HG02938 (cell line): ENCODE measurements around the gene MAPKAP1.

Experiments used
- ATAC-seq: cut with Tn5 transposase; IDR thresholded peaks from one replicate; pipeline ENCODE4 v1.9.1; 2021; ENCODE audit warnings: mild to moderate bottlenecking, moderate library complexity; ENCODE audit not compliant: unreplicated experiment

Gene MAPKAP1

DNA sequence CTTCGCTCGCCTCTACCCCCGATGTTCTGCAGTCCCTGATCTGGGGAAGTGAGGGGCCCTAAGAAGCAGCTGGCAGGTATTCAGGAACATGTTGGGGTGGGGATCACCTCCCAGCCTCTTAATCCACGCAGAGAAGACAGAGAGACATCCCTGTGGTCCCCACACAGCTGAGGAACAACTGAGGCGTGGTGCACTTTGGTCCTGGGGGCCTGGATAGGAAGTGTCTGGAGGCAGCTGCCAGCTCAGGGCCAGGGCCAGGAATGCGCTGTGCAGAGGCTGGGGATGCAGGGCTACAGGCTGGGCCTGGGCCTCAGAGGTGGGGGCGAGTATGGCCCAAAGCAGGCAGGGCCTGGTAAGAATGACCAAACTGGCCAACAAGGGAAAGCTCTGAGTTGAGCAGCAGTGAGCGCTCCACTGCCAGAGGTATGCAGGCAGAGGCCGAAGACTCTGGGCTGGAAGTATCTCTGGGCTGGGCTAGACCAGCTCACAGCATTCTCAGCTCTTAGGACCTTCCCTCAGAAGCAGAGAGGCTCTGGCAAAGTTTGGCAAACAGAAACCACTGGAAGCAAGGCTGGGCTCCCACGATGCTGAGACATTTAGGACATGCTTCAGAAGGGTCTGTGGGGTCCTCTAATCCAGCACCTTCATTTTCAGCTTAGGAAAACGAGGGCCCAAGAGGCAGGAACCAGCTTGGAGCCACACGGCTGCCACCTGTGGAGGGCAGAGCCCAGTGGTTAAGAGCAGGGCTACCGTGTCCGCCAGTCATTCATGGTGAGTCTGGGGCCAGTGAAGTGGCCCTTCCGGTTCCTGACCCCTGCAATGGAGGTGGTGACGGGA, 271.0 kb downstream of the MAPKAP1 start:
- no peak for ATAC-seq

DNA sequence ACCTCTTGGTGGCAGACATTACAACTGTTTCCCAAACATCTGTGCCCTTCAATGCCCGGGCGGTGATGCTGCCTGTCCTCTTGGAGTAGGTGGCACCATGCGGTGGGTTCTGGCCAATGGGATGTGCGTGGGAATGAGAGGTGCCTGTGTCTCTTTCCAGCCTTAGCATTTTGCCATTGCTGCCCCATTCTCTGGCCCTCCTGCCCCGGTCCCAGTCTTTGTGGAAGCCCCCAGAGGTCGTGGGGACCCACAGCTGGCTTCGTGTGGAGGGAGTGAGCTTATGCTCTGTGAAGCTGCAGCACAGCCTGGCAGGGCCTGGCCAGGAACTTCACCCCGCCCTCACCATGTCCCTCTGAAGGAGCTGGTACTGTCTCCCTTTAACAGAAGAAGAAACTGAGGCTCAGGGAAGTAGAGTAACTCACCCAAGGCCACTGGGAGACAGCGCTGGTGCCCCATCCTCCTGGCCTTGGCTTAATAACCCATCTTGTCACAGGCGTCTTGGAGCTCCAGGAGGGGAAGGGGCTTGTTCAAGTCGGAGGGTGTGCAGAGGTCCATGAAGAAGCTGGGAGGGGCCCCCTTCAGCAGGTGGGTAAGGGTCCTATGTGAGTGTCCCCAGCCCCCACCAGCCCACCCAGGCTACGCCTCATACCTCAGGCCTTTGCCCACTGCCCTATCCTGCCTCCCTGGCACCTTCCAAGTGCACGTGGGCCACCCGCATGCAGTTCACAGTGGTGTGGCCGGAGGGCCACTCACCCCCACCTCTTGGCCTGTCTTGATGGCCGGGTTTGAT, 271.8 kb downstream of the MAPKAP1 start:
- no peak for ATAC-seq

DNA sequence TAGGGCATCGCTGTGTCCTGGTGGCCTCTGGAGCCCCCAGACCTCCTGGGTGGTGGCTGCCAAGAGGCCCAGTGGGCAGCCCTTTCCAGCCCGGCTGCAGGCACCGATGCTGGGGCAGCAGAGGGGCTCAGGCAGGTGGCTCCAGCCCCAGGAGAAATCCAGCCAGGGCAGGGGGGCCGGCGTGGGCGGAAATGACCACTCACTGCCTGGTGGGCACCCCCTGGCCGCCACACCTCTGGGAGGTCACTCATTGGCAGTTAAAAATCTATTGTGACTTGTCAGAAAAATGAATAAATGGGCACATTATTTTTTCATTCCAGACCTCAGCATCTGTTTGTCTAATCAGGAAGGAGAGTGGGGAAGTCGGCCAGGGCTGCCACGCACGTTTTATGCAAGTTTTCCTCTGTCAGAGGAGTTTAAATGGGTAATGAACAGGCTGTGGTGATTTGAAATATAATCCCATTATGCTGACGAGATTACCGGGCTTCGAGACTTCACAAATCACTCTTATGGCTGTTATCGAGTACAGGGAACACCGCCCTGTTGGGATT, 273.5 kb downstream of the MAPKAP1 start:
- ATAC-seq: no peak

DNA sequence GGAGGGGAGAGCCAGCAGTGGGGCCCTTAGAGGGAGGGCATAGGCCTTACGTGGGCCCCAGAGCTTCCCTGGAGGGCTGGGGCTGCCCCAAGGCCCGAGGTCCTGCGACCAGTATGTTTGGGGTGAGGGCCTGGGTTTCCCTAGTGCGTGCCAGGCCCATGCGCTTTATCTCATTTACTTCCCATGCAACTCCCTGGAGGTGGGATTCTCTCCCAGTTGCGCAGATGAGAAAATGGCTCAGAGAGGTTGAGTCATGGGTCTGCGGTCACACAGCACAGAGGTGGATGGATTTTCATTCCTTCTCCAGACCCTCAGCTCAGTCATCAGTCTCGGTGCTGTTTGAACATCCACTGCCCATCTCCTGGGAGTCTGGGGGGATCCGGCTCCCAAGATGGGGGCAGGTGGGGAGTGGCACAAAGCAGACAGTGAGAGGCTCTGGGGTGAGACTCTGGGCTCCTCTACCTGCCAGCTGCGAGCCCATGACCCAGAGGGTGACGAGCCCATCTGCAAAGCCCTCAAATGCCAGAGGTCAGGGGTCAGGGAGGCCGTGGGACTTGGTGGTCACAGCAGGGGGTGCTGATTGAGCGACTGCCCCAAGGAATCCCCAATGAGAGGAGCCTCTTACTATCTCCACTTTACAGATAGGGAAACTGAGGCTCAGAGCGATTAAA, 274.2 kb downstream of the MAPKAP1 start:
- no peak for ATAC-seq

- ATAC-seq: no peak
Observed at GRCh38 chr9:125431741-125432271, 275.2 kb downstream of the MAPKAP1 start.

DNA sequence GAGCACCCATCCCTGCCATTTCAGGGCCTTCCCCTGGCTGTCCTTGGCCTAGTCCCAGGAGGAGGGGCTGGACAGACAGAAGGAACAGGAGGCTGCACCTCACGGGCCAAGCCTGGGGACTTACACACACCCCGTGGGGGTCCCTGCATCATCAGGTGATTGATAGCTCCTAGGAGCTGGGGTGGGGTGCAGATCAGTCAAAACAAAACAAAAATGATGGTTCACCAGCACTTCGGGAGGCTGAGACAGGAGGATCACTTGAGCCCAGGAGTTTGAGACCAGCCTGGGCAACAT, 276.0 kb downstream of the MAPKAP1 start:
- no peak for ATAC-seq

DNA sequence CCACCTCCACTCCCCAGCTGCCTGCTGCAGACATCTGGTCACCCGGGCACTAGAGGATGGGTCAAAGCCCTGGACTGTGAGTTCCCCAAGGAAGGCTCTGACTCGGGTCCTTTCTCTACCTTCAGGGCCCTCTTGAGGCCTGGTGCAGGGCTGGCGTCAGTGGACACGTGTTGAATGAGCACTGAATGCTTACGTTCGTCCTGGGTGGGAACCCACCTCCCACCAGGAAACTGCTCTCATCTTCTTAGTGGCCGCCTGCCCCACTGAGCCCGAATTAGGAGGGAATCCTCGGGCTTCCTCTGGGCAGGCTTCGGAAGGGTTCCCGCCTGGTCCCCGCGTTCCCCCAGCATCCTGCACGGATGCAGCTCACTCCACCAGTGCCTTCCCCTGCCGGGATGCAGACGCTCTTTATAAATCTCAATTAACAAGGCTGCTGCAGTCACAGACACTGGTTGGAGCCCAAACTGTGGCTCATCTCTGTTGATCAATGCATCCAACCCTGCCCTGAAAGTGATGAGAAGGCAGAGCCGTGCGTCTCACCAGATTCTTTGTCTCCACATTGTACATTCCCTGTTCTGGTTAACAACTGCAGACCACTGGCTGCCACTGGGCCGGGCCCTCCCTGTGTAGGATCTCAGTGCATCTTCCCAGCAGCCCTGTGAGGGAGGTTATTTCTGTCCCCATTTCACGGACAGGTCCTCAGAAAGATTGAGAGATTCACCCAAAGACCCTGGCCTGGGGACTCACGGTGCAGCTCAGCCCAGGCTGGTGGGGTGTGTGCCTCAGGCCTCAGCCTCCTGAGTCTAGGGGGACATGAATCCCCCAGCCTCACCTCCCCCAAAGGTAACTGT, 276.6 kb downstream of the MAPKAP1 start:
- no peak for ATAC-seq

- ATAC-seq: no peak
Observed at GRCh38 chr9:125429476-125430160, 277.4 kb downstream of the MAPKAP1 start.

DNA sequence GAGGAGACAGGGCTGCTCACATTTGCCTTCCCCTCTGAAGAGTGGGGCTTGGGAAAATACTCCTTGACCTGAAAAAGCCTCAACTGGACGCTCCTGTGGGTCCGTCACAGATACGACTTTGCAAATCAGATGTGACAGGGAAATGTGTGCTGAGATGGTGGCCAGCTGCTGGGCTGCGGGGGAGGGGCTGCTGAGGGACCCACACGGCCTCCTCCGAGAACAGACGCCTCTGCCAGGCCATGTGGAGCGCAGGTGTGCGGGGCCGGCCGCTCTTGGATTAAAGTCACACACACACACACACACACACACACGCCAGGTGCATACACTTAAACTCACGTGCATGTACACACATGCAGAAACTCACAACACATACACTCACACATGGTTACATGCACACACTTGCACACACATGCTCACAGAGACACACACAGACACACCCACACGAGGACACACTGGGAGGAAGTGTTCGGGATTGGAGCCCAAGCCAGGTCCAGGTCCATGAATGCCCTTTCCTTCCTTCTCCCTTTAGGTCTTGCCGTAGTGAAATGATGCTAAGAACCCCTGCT, 278.0 kb downstream of the MAPKAP1 start:
- no peak for ATAC-seq

GRCh38 chr9:125428060-125428901, 278.7 kb downstream of the MAPKAP1 start:
- ATAC-seq: no peak

DNA sequence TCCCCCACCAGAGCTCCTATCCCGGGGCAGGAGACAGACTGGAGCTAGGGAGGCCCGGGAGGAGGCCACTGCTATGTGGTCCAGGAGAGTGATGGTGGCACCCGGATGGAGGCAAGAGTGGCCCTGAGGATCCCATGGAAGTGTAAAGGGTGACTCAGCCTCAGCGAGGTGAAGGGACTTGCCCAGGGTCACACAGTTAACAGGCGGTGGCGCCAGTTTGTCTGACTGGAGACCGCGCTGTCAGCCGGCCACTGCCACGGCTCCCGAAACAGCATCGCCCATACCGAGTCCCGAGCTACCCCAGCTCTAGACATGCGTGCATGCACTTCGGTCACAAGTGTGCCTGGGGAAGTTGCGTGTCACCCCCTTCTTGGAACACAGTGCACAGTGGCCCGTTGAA, 279.5 kb downstream of the MAPKAP1 start:
- no peak for ATAC-seq

DNA sequence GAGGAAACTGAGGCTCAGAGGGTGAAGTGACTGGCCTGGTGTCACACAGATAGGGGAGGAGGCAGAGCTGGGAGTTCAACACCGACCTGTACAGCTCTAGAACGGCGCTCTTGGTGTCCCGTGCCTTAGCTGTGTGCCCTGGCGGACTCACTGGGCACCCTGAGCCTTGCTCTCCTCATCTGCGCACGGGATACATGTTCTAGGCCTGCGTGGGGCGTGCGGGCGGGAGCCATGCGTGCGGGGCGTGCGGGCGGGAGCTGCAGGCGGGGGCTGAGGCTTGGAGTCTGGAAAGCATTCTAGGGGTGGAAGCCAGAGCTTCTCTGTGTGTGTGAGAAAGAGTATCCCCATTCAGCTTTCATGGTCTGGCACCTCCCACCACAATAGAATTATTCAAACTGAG, 280.1 kb downstream of the MAPKAP1 start:
- no peak for ATAC-seq

DNA sequence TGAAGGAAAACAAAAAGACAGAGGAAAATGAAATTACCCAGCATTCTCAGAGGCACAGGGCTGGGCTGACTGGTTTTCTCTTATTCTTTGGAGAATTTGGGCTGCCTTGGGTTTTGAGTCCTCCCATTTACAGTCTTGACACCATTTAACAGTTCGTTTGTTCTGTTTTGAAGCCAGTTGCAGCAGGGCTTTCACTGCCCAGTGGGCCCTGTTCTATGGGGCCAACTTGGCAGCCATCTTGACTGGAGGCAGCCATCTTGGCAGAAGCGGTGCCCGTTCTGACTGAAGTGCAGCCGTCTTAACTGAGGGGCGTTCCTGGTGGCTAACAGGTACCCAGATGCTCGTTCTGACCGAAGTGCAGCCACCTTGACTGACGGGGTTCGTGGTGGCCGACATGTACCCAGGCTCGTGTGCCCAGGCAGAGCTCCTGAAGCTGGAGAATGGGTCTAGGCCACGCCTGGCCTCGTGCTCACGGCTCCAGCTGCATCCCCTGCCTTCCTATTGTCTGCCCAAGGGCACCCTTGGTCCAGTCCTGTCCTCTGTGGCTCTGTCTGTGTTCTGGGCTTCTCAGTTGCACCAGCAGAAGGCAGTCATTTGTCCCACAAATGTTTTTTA, 281.0 kb downstream of the MAPKAP1 start:
- no peak for ATAC-seq

- ATAC-seq: no peak
Observed at GRCh38 chr9:125425170-125425897, 281.7 kb downstream of the MAPKAP1 start.

- ATAC-seq: no peak
Observed at GRCh38 chr9:125423964-125424363, 283.0 kb downstream of the MAPKAP1 start.

GRCh38 chr9:125422853-125423252, 284.2 kb downstream of the MAPKAP1 start:
- ATAC-seq: no peak

DNA sequence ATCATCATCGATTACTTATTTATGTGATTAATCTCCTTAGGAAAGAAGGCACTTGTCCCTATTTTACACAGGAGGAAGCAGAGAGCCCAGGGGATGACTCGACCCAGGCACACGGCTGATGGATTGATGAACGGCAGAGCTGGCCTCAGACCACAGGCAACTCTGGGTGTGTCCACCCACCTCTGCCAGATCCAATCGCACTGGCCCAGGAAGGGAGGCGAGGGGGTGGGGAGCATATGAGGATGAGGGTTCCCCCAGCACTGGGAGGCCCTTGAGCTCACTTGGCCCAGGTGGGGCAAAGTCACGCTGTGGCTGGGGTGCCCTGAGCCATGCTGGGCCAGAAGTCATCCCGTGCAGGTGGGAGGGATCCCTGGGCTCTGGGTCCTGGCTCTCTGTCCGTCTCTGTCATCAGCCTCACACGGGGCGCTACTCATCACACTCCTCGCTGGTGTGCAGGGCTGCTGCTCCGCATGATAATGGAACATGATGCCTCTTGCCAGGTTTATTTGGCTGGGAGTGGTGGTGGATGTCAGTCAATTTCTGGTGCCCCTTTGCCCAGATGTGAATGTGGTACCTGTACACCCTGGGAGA, 285.3 kb downstream of the MAPKAP1 start:
- no peak for ATAC-seq
